NCI-H2029 treated with DMSO at 0.1 percent for 48 hours (cell line): ENCODE data around the gene ITGA8.
"Not testable (repeated sequence)": the region's sequence is repeated elsewhere in the genome, so short reads cannot be mapped to it uniquely, and the experiment has no call there.

Experiments used
- DNase-seq: peaks from one replicate; lab custom pipeline; 2025; lab: John Stamatoyannopoulos, UW

ITGA8 gene

DNA sequence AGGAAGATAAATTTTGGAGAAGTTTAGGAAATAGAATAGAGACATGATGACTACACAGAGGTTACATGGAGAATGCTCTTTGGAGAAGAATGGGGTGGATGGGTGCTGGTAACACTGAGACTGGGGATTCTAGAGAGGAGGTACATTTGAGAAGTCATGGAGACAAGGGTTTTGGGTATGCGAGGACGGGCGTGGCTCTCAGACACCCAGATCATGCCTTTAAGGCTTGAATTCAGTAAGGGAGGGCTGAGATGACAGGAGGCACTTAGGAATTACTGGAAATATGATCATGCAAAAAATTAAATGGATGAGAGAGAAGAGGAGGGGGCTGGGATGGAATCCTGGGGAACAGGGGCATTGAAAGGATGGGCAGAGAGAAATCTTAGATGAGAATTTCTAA lies 168.8 kb downstream of the ITGA8 start:
- DNase-seq, result no peak

DNA sequence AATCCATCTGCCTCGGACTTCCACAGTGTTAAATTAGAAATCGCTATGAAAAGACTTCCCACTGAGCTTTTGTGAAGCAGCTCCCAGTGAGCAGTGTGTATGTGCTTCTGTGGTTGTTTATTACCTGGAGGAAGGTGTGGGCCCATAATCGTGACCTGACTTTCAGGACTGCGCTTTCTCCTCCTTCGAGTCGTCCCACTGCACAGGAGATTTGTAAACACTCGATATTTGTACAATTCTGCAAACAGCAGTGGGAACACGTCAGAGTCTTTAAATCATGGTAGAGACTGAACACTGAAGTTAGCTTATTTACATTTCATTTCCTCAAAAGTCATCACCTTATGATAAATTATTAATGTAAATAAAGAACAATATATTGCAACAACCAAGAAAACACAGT lies 171.4 kb downstream of the ITGA8 start:
- no peak for DNase-seq

GRCh38 chr10:15546606-15547005 lies 173.1 kb downstream of the ITGA8 start:
- no peak for DNase-seq

DNA sequence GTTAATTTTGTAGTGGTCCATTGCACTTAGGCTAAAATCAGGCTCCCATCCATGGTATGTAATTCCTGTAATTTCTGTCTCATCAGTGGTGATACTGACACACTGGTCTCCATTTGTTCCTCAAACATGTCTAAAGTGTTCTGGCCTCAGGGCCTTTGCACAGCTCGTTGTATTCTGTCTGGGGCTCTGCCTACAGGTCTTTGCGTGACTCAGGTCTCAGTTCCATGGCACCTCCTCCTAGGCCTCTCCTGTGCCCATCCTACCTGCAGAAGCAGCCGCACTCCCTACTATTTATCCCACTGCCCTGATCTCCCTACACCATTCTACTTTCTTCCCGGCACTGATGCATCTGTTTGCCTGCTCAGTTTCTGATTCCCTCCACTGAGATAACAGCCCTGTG lies 173.8 kb downstream of the ITGA8 start:
- DNase-seq, result no peak

DNA sequence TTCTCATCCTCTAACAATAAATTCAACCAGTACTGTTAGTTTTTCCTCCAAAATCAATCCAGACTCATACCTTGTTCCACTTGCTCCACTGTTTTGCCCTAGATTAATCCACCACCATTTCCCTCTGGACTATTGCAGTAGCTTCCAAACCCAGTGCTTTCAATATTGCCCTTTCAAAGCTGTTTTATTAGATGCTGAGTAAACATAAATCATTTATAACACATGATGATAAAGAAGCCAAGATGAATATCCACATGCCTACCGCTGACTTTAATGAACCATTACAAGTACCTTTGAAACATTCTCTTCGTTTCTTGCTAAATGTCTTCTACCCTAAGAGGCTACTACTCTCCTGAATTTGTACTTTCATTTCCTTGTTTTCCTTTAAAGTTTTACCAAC lies 174.5 kb downstream of the ITGA8 start:
- DNase-seq, result no peak

DNA sequence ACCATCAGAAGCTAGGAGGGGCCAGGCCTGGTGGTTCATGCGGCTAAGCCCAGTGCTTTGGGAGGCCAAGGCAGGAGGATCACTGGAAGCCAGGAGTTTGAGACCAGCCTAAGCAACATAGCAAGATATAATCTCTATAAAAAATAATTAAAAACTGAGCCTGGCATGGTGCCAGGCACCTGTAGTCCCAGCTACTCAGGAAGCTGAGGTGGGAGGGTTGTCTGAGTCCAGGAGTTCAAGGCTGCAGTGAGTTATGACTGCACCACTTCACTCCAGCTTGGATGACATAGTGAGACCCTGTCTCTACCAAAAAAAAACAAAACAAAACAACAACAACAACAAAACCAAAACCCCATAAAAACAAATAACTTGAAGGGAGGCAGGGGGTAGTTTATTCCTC lies 175.7 kb downstream of the ITGA8 start:
- DNase-seq, result no peak

DNA sequence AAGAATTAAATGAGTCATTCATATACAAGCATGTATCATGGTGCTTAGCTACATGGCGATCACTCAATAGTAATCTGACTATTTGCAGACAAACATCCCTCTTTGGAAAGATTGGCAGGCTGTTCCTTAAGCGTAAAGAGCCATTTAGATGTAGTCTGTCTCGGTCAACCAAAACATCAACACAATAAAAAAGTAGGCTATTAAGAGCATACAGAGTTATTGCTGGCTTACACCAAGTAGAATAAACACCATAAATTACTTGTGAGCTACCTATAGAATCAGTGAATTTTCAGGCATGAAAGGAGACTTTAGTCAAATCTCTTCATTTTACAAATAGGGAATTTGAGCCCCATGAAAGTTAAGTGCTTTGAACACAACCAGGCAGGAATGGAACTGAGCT lies 176.9 kb downstream of the ITGA8 start:
- DNase-seq, result no peak

GRCh38 chr10:15541376-15541775 lies 178.3 kb downstream of the ITGA8 start:
- no peak for DNase-seq

DNA sequence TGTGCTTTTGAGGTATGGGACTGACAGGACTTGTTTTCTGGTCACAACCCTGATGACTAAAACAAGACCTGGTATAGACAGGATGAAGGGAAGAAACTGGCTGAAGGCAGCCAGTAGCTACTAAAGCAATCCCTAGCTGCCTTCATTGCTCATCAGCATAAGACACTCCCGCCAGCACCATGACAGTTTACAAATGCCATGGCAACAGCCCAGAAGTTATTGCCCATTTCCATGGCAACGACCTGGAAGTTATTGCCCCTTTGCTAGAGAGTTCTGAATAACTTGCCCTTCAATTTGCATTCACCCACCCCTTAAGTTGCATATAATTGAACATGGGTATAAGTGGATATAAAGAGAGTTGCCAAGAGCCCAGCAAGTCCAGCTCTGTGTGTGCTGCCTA lies 179.0 kb downstream of the ITGA8 start:
- no peak for DNase-seq

DNA sequence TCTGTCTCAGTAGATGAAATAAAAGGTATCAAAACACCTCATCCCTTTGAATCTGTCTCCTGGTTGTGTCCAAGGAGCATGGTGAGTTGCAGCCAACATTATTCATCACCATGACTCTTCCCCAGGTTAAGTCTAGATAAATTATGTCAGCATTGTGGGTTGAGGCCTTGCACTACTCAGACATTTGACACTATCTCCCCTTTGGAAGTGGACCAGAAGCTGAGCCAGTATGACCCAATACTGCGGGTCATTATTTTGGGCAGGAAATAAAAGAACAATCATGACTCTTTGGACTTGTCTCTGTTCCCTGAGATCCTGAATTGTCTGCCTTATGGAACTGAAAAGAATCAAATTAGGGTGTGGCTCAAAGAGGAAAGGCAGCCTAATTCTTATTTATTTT lies 180.5 kb downstream of the ITGA8 start:
- no peak for DNase-seq

DNA sequence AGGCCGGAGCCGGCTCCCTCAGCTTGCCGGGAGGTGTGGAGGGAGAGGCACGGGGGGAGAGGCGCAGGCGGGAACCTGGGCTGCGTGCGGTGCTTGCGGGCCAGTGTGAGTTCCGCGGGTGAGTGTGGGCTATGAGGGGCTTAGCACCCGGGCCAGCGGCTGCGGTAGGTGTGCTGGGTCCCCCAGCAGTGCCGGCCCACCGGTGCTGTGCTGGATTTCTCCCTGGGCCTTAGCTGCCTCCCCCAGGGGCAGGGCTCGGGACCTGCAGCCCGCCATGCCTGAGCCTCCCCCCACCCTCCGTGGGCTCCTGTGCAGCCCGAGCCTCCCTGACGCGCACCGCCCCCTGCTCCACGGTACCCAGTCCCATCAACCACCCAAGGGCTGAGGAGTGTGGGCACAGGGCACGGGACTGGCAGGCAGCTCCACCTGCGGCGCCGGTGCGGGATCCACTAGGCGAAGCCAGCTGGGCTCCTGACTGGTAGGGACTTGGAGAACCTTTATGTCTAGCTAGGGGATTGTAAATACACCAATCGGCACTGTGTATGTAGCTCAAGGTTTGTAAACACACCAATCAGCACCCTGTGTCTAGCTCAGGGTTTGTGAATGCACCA lies 184.7 kb downstream of the ITGA8 start:
- DNase-seq, result not testable (repeated sequence)

DNA sequence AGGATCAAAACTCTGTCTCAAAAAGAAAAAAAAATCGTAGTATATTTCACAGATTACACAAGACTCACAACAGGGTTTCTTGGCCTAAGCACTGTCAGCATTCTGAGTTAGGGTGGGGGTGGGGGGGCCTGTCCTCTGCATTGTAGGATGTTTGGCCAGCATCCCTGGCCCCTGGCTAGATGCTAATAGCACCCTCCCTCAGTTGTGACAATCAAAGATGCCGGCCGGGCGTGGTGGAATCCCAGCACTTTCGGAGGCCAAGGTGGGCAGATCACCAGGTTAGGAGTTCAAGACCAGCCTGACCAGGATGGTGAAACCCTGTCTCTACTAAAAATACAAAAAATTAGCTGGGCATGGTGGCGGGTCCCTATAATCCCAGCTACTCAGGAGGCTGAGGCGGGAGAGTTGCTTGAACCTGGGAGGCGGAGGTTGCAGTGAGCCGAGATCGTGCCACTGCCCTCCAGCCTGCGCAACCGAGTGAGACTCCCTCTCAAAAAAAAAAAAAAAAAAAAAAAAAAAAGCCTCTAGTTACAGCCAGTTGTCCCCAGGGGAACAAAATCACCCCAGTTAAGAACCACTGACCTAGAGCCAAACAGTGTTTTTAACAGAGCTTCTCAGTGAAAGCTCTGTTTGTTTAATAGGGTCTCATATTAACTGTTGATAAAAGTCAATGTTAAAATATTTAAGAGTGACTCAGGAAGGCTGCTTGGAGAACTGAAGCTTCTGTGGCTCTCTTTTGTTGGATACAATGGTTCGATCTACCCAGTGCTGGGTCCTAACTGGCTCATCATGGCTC lies 187.6 kb downstream of the ITGA8 start:
- no peak for DNase-seq

- DNase-seq, result no peak
These were observed 190.9 kb downstream of the ITGA8 start for GRCh38 chr10:15528859-15529239.

DNA sequence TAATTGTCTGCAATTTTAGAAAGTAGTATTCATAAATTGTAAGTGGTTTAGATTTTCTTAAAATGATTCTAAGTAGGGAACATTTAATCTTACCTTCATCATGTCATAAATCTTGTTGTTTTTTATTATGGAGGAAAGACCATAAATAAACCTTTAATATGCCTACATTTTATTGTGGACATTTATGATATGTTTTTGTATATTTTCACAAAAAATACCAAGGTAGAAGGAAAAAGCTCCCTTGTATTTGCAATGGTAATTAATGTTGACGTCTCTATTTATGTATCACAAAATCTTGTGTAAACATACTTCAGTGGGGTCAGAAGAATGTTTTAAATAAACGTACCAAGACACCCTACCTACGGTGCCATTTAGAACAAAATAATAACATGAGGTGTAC lies 193.0 kb downstream of the ITGA8 start:
- no peak for DNase-seq

- DNase-seq, result no peak
These were observed 198.3 kb downstream of the ITGA8 start for GRCh38 chr10:15521328-15521903.

DNA sequence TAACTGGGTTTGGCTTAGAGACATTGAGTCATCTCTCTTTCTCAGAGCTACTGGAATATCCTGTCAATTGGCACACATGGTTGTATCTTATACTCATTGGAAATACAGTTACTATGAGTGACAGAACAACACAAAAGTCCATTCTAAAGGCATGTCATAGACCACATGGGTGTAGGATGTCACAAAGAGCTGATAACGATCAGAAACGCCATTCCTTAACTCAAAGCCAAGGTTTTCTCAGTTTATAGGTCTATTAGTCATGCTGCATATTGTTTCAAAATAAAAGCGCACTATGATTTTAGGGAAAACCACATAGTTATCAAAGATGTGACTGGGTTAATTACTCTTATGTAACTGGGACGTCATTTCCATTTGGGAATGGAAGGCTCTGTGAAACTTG lies 201.5 kb downstream of the ITGA8 start:
- DNase-seq, result no peak

DNA sequence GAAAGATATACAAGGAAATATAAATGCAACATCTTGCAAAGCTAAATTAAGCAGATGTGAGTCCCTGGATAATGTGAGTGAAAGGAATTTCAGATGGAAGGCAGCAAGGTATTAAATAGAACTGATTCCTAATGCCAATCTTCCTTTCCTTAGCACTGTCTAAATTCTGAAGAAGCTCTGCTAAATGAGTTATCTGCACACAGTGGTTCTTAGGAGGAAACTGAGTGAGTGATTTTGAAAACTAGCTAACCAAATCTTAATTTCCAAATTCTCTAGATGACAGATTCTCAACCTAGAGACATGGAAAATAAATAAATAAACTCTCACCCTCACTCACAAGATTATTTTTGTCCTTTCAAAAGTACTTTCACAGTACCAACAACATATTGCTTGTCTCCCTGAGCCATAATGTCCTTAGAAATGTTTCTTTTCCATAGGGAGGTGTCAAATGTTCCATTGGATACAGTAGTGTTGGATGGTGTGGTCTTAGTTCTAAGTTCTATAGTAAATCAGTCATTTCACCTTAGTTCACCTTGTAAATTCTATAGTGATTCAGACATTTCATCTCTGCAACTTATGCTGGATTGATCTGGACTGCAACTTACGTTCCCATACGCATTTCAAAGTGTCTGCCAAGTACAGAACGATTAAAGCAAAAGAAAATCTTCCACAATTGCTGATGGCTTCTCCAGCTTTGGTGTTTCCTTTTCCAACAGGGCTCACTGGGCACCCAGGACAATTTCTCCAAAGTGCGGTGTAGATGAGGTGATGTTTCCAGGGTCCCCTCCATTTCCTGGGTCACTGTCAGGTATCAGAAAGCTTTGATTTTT lies 203.3 kb downstream of the ITGA8 start:
- DNase-seq, result no peak

GRCh38 chr10:15515202-15515601 lies 204.5 kb downstream of the ITGA8 start:
- DNase-seq, result no peak

DNA sequence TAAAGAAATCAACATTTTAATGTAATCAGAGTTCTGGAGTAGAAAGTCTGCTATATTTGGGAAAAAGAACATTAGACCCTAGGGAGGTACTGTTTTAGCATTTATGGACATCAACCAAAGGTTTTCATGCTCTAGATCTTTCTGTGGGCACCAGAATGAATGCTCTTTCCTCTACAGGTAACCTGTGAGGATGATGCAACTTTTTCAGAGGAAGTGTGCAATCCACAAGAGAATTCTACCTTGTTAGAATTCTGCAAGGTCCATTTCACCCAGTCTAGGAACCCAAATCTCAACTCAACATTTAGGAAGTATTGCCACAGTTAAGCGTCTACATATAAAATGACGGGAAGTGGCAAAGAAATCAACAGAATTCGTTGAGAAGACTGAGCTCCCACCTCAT lies 208.8 kb downstream of the ITGA8 start:
- no peak for DNase-seq

GRCh38 chr10:15505329-15505728 lies 214.4 kb downstream of the ITGA8 start:
- DNase-seq, result no peak

- no peak for DNase-seq
These were observed 215.5 kb downstream of the ITGA8 start for GRCh38 chr10:15504101-15504840.
